Epithelial cell of esophagus (primary cell): Measurements from ENCODE around the gene FHOD3.

Experiments
- DNase-seq: peaks from one replicate; pipeline ENCODE4 v3.0.0; 2010; ENCODE audit warnings: low read depth
- H3K4me3 ChIP-seq: 2 replicates; pipeline ENCODE4 v1.5.1; 2011; ENCODE audit warnings: mild to moderate bottlenecking, low read length, control low read depth
- TF ChIP-seq, protein P1 (sequence below): IDR thresholded peaks from 2 replicates; pipeline ENCODE4 v1.5.1; 2011; ENCODE audit warnings: low read depth, mild to moderate bottlenecking, low read length, control low read depth, inconsistent platforms; ENCODE audit not compliant: insufficient read depth; ENCODE audit errors: missing control alignments

Gene FHOD3

GRCh38 chr18:36264283-36264682 lies 33.2 kb upstream of the FHOD3 start:
- DNase-seq, result no peak
- H3K4me3 ChIP-seq, result no peak overlapping the region
- TF ChIP-seq, protein P1, sequence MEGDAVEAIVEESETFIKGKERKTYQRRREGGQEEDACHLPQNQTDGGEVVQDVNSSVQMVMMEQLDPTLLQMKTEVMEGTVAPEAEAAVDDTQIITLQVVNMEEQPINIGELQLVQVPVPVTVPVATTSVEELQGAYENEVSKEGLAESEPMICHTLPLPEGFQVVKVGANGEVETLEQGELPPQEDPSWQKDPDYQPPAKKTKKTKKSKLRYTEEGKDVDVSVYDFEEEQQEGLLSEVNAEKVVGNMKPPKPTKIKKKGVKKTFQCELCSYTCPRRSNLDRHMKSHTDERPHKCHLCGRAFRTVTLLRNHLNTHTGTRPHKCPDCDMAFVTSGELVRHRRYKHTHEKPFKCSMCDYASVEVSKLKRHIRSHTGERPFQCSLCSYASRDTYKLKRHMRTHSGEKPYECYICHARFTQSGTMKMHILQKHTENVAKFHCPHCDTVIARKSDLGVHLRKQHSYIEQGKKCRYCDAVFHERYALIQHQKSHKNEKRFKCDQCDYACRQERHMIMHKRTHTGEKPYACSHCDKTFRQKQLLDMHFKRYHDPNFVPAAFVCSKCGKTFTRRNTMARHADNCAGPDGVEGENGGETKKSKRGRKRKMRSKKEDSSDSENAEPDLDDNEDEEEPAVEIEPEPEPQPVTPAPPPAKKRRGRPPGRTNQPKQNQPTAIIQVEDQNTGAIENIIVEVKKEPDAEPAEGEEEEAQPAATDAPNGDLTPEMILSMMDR, result no peak

DNA sequence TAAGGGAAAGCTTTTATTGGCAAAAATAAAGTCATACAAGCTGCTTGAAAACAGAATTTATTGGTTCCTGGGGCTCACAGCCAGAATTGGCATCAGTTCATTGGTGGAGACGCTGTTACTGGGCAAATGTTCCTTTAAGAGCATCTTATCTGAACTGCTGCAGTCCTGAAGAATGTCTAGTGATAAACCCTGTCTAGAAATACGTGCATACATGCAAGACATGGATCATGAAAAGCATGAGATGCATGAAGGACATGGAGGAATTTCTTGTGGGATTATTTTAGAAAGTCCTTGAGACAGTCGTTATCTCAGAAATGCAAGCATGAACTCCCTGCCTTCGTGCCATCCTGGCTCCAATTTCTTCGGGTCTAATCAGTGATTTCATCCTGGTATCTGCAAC lies 32.5 kb upstream of the FHOD3 start:
- TF ChIP-seq, protein P1, result no peak
- DNase-seq, result no peak
- no peak overlapping the region for H3K4me3 ChIP-seq

DNA sequence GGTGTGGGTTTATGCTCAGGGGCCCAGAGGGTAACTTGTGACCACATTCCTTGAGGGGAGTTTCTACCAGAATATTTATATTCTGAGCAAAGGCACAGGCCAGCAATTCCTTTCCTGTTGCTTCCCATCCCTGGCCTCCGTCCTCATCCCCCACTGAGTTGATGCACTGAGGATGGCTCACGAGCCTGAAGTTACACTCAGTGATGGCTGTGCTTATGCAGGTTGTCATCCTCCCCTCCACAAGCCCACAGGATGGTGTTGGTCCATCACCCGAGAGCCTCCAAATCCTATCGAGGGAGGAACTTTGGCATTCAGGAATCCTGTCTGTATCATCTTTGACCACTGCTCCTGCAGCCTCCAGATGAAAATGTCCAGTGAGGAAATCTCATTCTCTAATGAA lies 28.4 kb upstream of the FHOD3 start:
- TF ChIP-seq, protein P1, result no peak
- no peak for DNase-seq

GRCh38 chr18:36271153-36271552 lies 26.4 kb upstream of the FHOD3 start:
- no peak overlapping the region for H3K4me3 ChIP-seq
- DNase-seq, result no peak
- TF ChIP-seq, protein P1, result no peak

More for the DNA sequence above, 28.4 kb upstream of the FHOD3 start:
- H3K4me3 ChIP-seq, result no peak overlapping the region

- TF ChIP-seq, protein P1, result no peak
- no peak overlapping the region for H3K4me3 ChIP-seq
- no peak for DNase-seq
Measured at GRCh38 chr18:36273347-36273746, 24.2 kb upstream of the FHOD3 start.

GRCh38 chr18:36274083-36274715 lies 23.3 kb upstream of the FHOD3 start:
- TF ChIP-seq, protein P1, result no peak
- H3K4me3 ChIP-seq, result no peak overlapping the region
- DNase-seq, result no peak

GRCh38 chr18:36275561-36275960 lies 22.0 kb upstream of the FHOD3 start:
- H3K4me3 ChIP-seq, result no peak overlapping the region
- TF ChIP-seq, protein P1, result no peak
- no peak for DNase-seq
